HepG2 (cell line): ENCODE results near the gene BARX2. TPM values are rescaled to one million over a fixed set of nuclear protein-coding genes. Genes with fewer than 3 reads are reported as not detected.
A peak's percentile ranks its signal among the peaks of the same experiment; 100 is the strongest.

ENCODE experiments used
- ATF7-NPFF ChIP-seq: sonication (generic); formaldehyde crosslinking; IDR thresholded peaks from 2 replicates; pipeline ENCODE4 v1.8.1; 2023; ENCODE audit warnings: mild to moderate bottlenecking, low read depth, missing genetic modification reagents, moderate library complexity
- DR1 ChIP-seq: sonication (generic); formaldehyde crosslinking; IDR thresholded peaks from 2 replicates; pipeline ENCODE4 v1.8.0; 2021; ENCODE audit warnings: mild to moderate bottlenecking, missing genetic modification reagents, inconsistent platforms
- ELF3 ChIP-seq: IDR thresholded peaks from 2 replicates; pipeline ENCODE4 v1.6.1; 2016; ENCODE audit warnings: missing genetic modification reagents, missing compliant biosample characterization
- ELF4 ChIP-seq: sonication (generic); formaldehyde crosslinking; IDR thresholded peaks from 2 replicates; pipeline ENCODE4 v1.5.0; 2020; ENCODE audit warnings: missing genetic modification reagents, mild to moderate bottlenecking, moderate library complexity, borderline replicate concordance
- FOXJ3 ChIP-seq: sonication (generic); formaldehyde crosslinking; IDR thresholded peaks from 2 replicates; pipeline ENCODE4 v1.4.0; 2020; ENCODE audit warnings: missing genetic modification reagents, mild to moderate bottlenecking, borderline replicate concordance
- GFI1 ChIP-seq: sonication (generic); formaldehyde crosslinking; IDR thresholded peaks from 2 replicates; pipeline ENCODE4 v1.5.0; 2020; ENCODE audit warnings: missing genetic modification reagents, mild to moderate bottlenecking, borderline replicate concordance
- NFKB2 ChIP-seq: sonication (generic); formaldehyde crosslinking; IDR thresholded peaks from 2 replicates; pipeline ENCODE4 v1.4.0; 2020; ENCODE audit warnings: missing genetic modification reagents, borderline replicate concordance
- RELA ChIP-seq: sonication (generic); formaldehyde crosslinking; IDR thresholded peaks from 2 replicates; pipeline ENCODE4 v1.4.0; 2020; ENCODE audit warnings: missing genetic modification reagents
- RERE ChIP-seq: IDR thresholded peaks from 2 replicates; pipeline ENCODE4 v1.6.1; 2016; ENCODE audit warnings: low read depth, missing genetic modification reagents, missing compliant biosample characterization
- SIN3B ChIP-seq: fragments of 150-350 bp; IDR thresholded peaks from 2 replicates; pipeline ENCODE4 v1.6.1; 2014; ENCODE audit warnings: low read length
- TEAD2 ChIP-seq: sonication (generic); formaldehyde crosslinking; IDR thresholded peaks from 2 replicates; pipeline ENCODE4 v1.9.0; 2021; ENCODE audit warnings: missing genetic modification reagents
- THAP11 ChIP-seq: IDR thresholded peaks from 2 replicates; pipeline ENCODE4 v1.6.1; 2016; ENCODE audit warnings: missing biosample characterization, missing genetic modification reagents
- ZNF33B ChIP-seq: sonication (generic); formaldehyde crosslinking; IDR thresholded peaks from 2 replicates; pipeline ENCODE4 v1.5.1; 2020; ENCODE audit warnings: mild to moderate bottlenecking, missing genetic modification reagents
- ZNF607 ChIP-seq: sonication (generic); formaldehyde crosslinking; IDR thresholded peaks from 2 replicates; pipeline ENCODE4 v1.5.1; 2020; ENCODE audit warnings: missing genetic modification reagents, mild to moderate bottlenecking, borderline replicate concordance
- ZNF629 ChIP-seq: sonication (generic); formaldehyde crosslinking; conservative IDR thresholded peaks from 2 replicates; pipeline ENCODE4 v1.5.0; 2020; ENCODE audit warnings: missing genetic modification reagents
- ZNF737 ChIP-seq: sonication (generic); formaldehyde crosslinking; IDR thresholded peaks from 2 replicates; pipeline ENCODE4 v1.5.0; 2020; ENCODE audit warnings: missing genetic modification reagents, mild to moderate bottlenecking, borderline replicate concordance
- ZSCAN29 ChIP-seq: sonication (generic); formaldehyde crosslinking; conservative IDR thresholded peaks from 2 replicates; pipeline ENCODE4 v1.4.0; 2020; ENCODE audit warnings: mild to moderate bottlenecking, missing genetic modification reagents
- ZUFSP ChIP-seq: sonication (generic); formaldehyde crosslinking; IDR thresholded peaks from 2 replicates; pipeline ENCODE4 v1.9.0; 2021; ENCODE audit warnings: missing genetic modification reagents, mild to moderate bottlenecking, borderline replicate concordance
- polyA plus RNA-seq, 8 experiments: library from polyadenylated mRNA; depleted of rRNA in 3 of 8; stranded (reverse) in 7 of 8; unstranded in 1 of 8; fragments of >200 nt; fragmentation: Illumina TruSeq in 4 of 8; extraction: Trizol in 4 of 8; gene quantifications; 2 replicates each; pipeline versions ENCODE4 v1.2.1 to v1.2.3, GENCODE V29; 2011 to 2016; ENCODE audit warnings: low read depth in 4 of 8, missing spikeins in 1 of 8, mixed read lengths in 1 of 8; ENCODE audit not compliant: insufficient read depth in 1 of 8
- total RNA-seq, 5 experiments: library from RNA; depleted of rRNA; stranded (reverse); fragments of >200 nt; fragmentation: Illumina TruSeq; extraction: Trizol; gene quantifications; 2 replicates each; pipeline ENCODE4 v1.2.3, GENCODE V29; 2016; ENCODE audit warnings: low read depth in 1 of 5
- TF ChIP-seq, protein P1 (sequence below), 2 experiments: sonication (generic) in 1 of 2; formaldehyde crosslinking in 1 of 2; IDR thresholded peaks; 2 replicates each; pipeline versions ENCODE4 v1.4.0 to v1.6.1; 2018 to 2020; ENCODE audit warnings: missing genetic modification reagents in 2 of 2, borderline replicate concordance in 1 of 2, low read depth in 1 of 2, mild to moderate bottlenecking in 1 of 2, missing biosample characterization in 1 of 2
- TF ChIP-seq, protein P2 (sequence below): IDR thresholded peaks from 2 replicates; pipeline ENCODE4 v1.6.1; 2016; ENCODE audit warnings: low read depth, borderline replicate concordance

BARX2 gene
- total and polyA plus RNA-seq, 2 of the 13 experiments (the other 11 are each of a cell fraction or from before 2014, with no cell fraction given), result not detected

- TF ChIP-seq, protein P1, sequence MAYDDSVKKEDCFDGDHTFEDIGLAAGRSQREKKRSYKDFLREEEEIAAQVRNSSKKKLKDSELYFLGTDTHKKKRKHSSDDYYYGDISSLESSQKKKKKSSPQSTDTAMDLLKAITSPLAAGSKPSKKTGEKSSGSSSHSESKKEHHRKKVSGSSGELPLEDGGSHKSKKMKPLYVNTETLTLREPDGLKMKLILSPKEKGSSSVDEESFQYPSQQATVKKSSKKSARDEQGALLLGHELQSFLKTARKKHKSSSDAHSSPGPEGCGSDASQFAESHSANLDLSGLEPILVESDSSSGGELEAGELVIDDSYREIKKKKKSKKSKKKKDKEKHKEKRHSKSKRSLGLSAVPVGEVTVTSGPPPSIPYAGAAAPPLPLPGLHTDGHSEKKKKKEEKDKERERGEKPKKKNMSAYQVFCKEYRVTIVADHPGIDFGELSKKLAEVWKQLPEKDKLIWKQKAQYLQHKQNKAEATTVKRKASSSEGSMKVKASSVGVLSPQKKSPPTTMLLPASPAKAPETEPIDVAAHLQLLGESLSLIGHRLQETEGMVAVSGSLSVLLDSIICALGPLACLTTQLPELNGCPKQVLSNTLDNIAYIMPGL (CRISPR knock-in tag; IDR thresholded peaks at IDR 0.05; ENCODE audit: borderline replicate concordance in 1 of 2, low read depth in 1 of 2), result 0 out of 4 replicates have a peak, but pooled peaks of 1 of the 2 experiments have one; percentile 28
- no peak for TF ChIP-seq ELF4 (CRISPR knock-in tag)
- 0 out of 2 replicates have a peak, but pooled peaks have one; percentile 25 for TF ChIP-seq ELF3 (CRISPR knock-in tag)
- 0 out of 2 replicates have a peak, but pooled peaks have one; percentile 42 for TF ChIP-seq NFKB2
- no peak for TF ChIP-seq RERE (CRISPR knock-in tag)
- no peak for TF ChIP-seq GFI1 (CRISPR knock-in tag)
- no peak for TF ChIP-seq ZNF629 (CRISPR knock-in tag)
- no peak for TF ChIP-seq FOXJ3 (CRISPR knock-in tag)
- TF ChIP-seq, protein P2, sequence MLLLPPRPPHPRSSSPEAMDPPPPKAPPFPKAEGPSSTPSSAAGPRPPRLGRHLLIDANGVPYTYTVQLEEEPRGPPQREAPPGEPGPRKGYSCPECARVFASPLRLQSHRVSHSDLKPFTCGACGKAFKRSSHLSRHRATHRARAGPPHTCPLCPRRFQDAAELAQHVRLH (CRISPR knock-in tag), result no peak
- TF ChIP-seq ZNF33B, result no peak
- TF ChIP-seq TEAD2 (CRISPR knock-in tag), result no peak
- no peak for TF ChIP-seq ZNF737 (CRISPR knock-in tag)
- no peak for TF ChIP-seq ZUFSP
- no peak for TF ChIP-seq ZSCAN29 (CRISPR knock-in tag)
- TF ChIP-seq THAP11 (CRISPR knock-in tag), result no peak
- no peak for TF ChIP-seq ZNF607 (CRISPR knock-in tag)
- no peak for TF ChIP-seq SIN3B
- TF ChIP-seq RELA, result no peak
- no peak for TF ChIP-seq DR1 (CRISPR knock-in tag)
- no peak for TF ChIP-seq ATF7-NPFF (CRISPR knock-in tag)
These were observed at the start of gene BARX2 (continued) for GRCh38 chr11:129375751-129376657.
